GM12878 (cell line): ENCODE data around the gene TMCC2. TPM values are rescaled to one million over a fixed set of nuclear protein-coding genes. Genes with fewer than 3 reads are reported as not detected.

Experiments
- BCLAF1 ChIP-seq: fragments of 450-650 bp; IDR thresholded peaks from 2 replicates; pipeline ENCODE4 v1.6.1; 2017; ENCODE audit warnings: antibody characterized with exemption, mild to moderate bottlenecking, moderate library complexity
- BHLHE40 ChIP-seq, 2 experiments: fragments of 450-650 bp in 1 of 2; IDR thresholded peaks; 2 replicates each; pipeline ENCODE4 v1.6.1; 2011 to 2017; ENCODE audit warnings: low read depth in 2 of 2, borderline replicate concordance in 1 of 2, improper control_type of control experiment in 1 of 2, low read length in 1 of 2, mild to moderate bottlenecking in 1 of 2
- CHD1 ChIP-seq: IDR thresholded peaks from 2 replicates; pipeline ENCODE4 v1.6.1; 2012; ENCODE audit warnings: low read depth, low read length, improper control_type of control experiment
- E2F4 ChIP-seq: IDR thresholded peaks from 2 replicates; pipeline ENCODE4 v1.6.1; 2012; ENCODE audit warnings: low read depth, low read length, improper control_type of control experiment
- E4F1 ChIP-seq: fragments of 450-650 bp; IDR thresholded peaks from 2 replicates; pipeline ENCODE4 v1.6.1; 2018; ENCODE audit warnings: borderline replicate concordance, mild to moderate bottlenecking; ENCODE audit not compliant: partially characterized antibody
- HCFC1 ChIP-seq: fragments of 150-350 bp; IDR thresholded peaks from 2 replicates; pipeline ENCODE4 v1.6.1; 2014; ENCODE audit warnings: low read length
- NFIC ChIP-seq: IDR thresholded peaks from 2 replicates; pipeline ENCODE4 v1.6.1; 2012; ENCODE audit warnings: low read depth, mild to moderate bottlenecking, inconsistent platforms, low read length, moderate library complexity
- NFYB ChIP-seq: IDR thresholded peaks from 2 replicates; pipeline ENCODE4 v1.6.1; 2011; ENCODE audit warnings: low read depth, mild to moderate bottlenecking, low read length, improper control_type of control experiment, moderate library complexity; ENCODE audit not compliant: insufficient read depth
- NRF1 ChIP-seq: conservative IDR thresholded peaks from 2 replicates; pipeline ENCODE4 v1.6.1; 2011; ENCODE audit warnings: mild to moderate bottlenecking, low read depth, low read length, improper control_type of control experiment
- PAX8 ChIP-seq: fragments of 450-650 bp; IDR thresholded peaks from 2 replicates; pipeline ENCODE4 v1.6.1; 2017; ENCODE audit warnings: mild to moderate bottlenecking, moderate library complexity
- POLR2AphosphoS2 ChIP-seq: IDR thresholded peaks from 2 replicates; pipeline ENCODE4 v1.6.1; 2011; ENCODE audit warnings: low read depth, mild to moderate bottlenecking, low read length, improper control_type of control experiment, moderate library complexity
- RELA ChIP-seq: fragments of 450-650 bp; IDR thresholded peaks from 2 replicates; pipeline ENCODE4 v1.8.0; 2014; ENCODE audit warnings: borderline replicate concordance; ENCODE audit not compliant: partially characterized antibody
- SMARCA5 ChIP-seq: fragments of 450-650 bp; IDR thresholded peaks from 2 replicates; pipeline ENCODE4 v1.6.1; 2017; ENCODE audit warnings: mild to moderate bottlenecking
- TCF7 ChIP-seq: IDR thresholded peaks from 2 replicates; pipeline ENCODE4 v1.6.1; 2014; ENCODE audit warnings: antibody characterized with exemption, borderline replicate concordance
- USF2 ChIP-seq: IDR thresholded peaks from 2 replicates; pipeline ENCODE4 v1.6.1; 2011; ENCODE audit warnings: low read depth, low read length, improper control_type of control experiment, borderline replicate concordance
- ZBED1 ChIP-seq: IDR thresholded peaks from 2 replicates; pipeline ENCODE4 v1.6.1; 2016; ENCODE audit warnings: borderline replicate concordance
- ZNF217 ChIP-seq: fragments of 450-650 bp; IDR thresholded peaks from 2 replicates; pipeline ENCODE4 v1.6.1; 2017; ENCODE audit warnings: antibody characterized with exemption, mild to moderate bottlenecking
- ZNF592 ChIP-seq: fragments of 450-650 bp; IDR thresholded peaks from 2 replicates; pipeline ENCODE4 v1.6.1; 2017; ENCODE audit warnings: mild to moderate bottlenecking, moderate library complexity
- polyA plus RNA-seq, 11 experiments: library from polyadenylated mRNA; depleted of rRNA in 4 of 11; unstranded in 6 of 11; stranded (reverse) in 5 of 11; fragments of >200 nt; fragmentation: Nextera tagmentation in 4 of 11; fragmentation: Illumina TruSeq in 1 of 11; extraction: Ambion mirVana in 4 of 11; extraction: Trizol in 1 of 11; gene quantifications; 1 replicate in 1 of 11; 2 replicates in 10 of 11; pipeline versions ENCODE4 v1.2.1 to v1.2.3, GENCODE V29; 2011 to 2016; ENCODE audit warnings: inconsistent platforms in 2 of 11, missing spikeins in 2 of 11, low read depth in 1 of 11
- total RNA-seq, 4 experiments: library from RNA; depleted of rRNA in 3 of 4; stranded (reverse); fragments of >200 nt in 3 of 4; fragmentation: Illumina TruSeq in 1 of 4; extraction: Trizol in 1 of 4; gene quantifications; 2 replicates each; pipeline versions ENCODE4 v1.2.1 to v1.2.3, GENCODE V29; 2013 to 2021

The TMCC2 gene
- total and polyA plus RNA-seq, 10 of the 15 experiments (the other 5 are each of a cell fraction or from before 2014, with no cell fraction given): 0.06 to 2.3 (median 0.76) TPM

- TF ChIP-seq POLR2AphosphoS2: no peak
- TF ChIP-seq HCFC1: no peak
- no peak for TF ChIP-seq USF2
- no peak for TF ChIP-seq SMARCA5
- no peak for TF ChIP-seq PAX8
- no peak for TF ChIP-seq ZNF217
- TF ChIP-seq BCLAF1: no peak
- no peak for TF ChIP-seq NFYB
- no peak for TF ChIP-seq ZBED1
- TF ChIP-seq E4F1: no peak
- TF ChIP-seq ZNF592: no peak
- TF ChIP-seq TCF7: no peak
- TF ChIP-seq CHD1: no peak
- no peak for TF ChIP-seq RELA
- TF ChIP-seq NFIC: peak; percentile 48; the same call in 1 of the 2 replicates
- TF ChIP-seq E2F4: no peak
- peak; percentile 62 to 79; a peak in 3 of 4 replicates for TF ChIP-seq BHLHE40 (IDR thresholded peaks at IDR 0.05; ENCODE audit: borderline replicate concordance in 1 of 2, low read depth in 2 of 2, low read length in 1 of 2)
- no peak for TF ChIP-seq NRF1
Measured at GRCh38 chr1:205285381-205286101, 57.8 kb downstream of the TMCC2 start (continued).
